IMR-90 (cell line): Measurements from ENCODE around the gene TMPRSS13. TPM values are rescaled to one million over a fixed set of nuclear protein-coding genes. Genes with fewer than 3 reads are reported as not detected.

Experiments used
- ATAC-seq: fragments of 200-7000 bp; cut with Tn5 transposase; 2 replicates; pipeline ENCODE4 v1.9.1; 2020; ENCODE audit warnings: low read depth, mild to moderate bottlenecking, moderate library complexity
- BruUV-seq: library from RNA; stranded (reverse); fragments of 400-500 nt; replicated peaks from 2 replicates; lab custom pipeline; 2021; lab: Mats Ljungman, UMichigan
- CTCF ChIA-PET: fragments of 300-600 bp; formaldehyde crosslinking; extraction: SDS; loops from one replicate; lab custom pipeline; 2021; ENCODE audit warnings: antibody characterized with exemption; lab: Yijun Ruan, JAX
- POLR2A ChIA-PET: fragments of 300-600 bp; sonication (Branson Sonifier 250); formaldehyde crosslinking; loops from one replicate; lab custom pipeline; 2022; ENCODE audit warnings: antibody characterized with exemption; ENCODE audit not compliant: unreplicated experiment; lab: Charles Lee
- DNase-seq: peaks from one replicate; pipeline ENCODE4 v3.0.0; 2013
- H2AFZ ChIP-seq: replicated peaks from 2 replicates; pipeline ENCODE3; 2013; ENCODE audit warnings: low read length, mild to moderate bottlenecking; ENCODE audit not compliant: poor library complexity
- H2AK5ac ChIP-seq: 2 replicates; pipeline ENCODE4 v1.6.1; 2013; ENCODE audit warnings: low read depth, low read length, inconsistent platforms
- H2AK9ac ChIP-seq: replicated peaks from 2 replicates; pipeline ENCODE3; 2013; ENCODE audit warnings: mild to moderate bottlenecking, low read depth, low read length, moderate library complexity; ENCODE audit not compliant: poor library complexity
- H2BK120ac ChIP-seq: 2 replicates; pipeline ENCODE4 v1.6.1; 2013; ENCODE audit warnings: low read depth, low read length, inconsistent platforms
- H2BK15ac ChIP-seq: 3 replicates; pipeline ENCODE4 v1.6.1; 2013; ENCODE audit warnings: low read depth, low read length, inconsistent platforms
- H2BK20ac ChIP-seq: 2 replicates; pipeline ENCODE4 v1.6.1; 2013; ENCODE audit warnings: low read depth, mild to moderate bottlenecking, inconsistent platforms, low read length, moderate library complexity
- H2BK5ac ChIP-seq: 2 replicates; pipeline ENCODE4 v1.6.1; 2013; ENCODE audit warnings: mild to moderate bottlenecking, low read depth, low read length, inconsistent platforms; ENCODE audit not compliant: poor library complexity, severe bottlenecking
- H3K14ac ChIP-seq: replicated peaks from 2 replicates; pipeline ENCODE4 v1.6.1; 2013; ENCODE audit warnings: low read depth, low read length, inconsistent platforms
- H3K18ac ChIP-seq: 2 replicates; pipeline ENCODE4 v1.6.1; 2013; ENCODE audit warnings: low read depth, low read length, control low read depth
- H3K23ac ChIP-seq: 2 replicates; pipeline ENCODE4 v1.6.1; 2013; ENCODE audit warnings: low read depth, low read length, inconsistent platforms
- H3K27ac ChIP-seq: 2 replicates; pipeline ENCODE4 v1.5.1; 2013; ENCODE audit warnings: mild to moderate bottlenecking, control low read depth, low read length; ENCODE audit not compliant: insufficient read depth
- H3K27me3 ChIP-seq: 2 replicates; pipeline ENCODE4 v1.6.1; 2013; ENCODE audit warnings: low read length; ENCODE audit not compliant: control insufficient read depth, insufficient read depth
- H3K36me3 ChIP-seq: 2 replicates; pipeline ENCODE4 v1.6.1; 2013; ENCODE audit warnings: low read length, mixed read lengths; ENCODE audit not compliant: control insufficient read depth, insufficient read depth
- H3K4ac ChIP-seq: 2 replicates; pipeline ENCODE4 v1.6.1; 2013; ENCODE audit warnings: low read depth, low read length, inconsistent platforms
- H3K4me1 ChIP-seq: 2 replicates; pipeline ENCODE4 v1.6.1; 2013; ENCODE audit warnings: low read length, mixed read lengths; ENCODE audit not compliant: control insufficient read depth, insufficient read depth
- H3K4me2 ChIP-seq: 2 replicates; pipeline ENCODE4 v1.6.1; 2013; ENCODE audit warnings: low read depth, mild to moderate bottlenecking, control low read depth, low read length, moderate library complexity
- H3K4me3 ChIP-seq: 2 replicates; pipeline ENCODE4 v1.5.1; 2013; ENCODE audit warnings: low read depth, mild to moderate bottlenecking, control low read depth, low read length, moderate library complexity; ENCODE audit not compliant: insufficient read depth
- H3K56ac ChIP-seq: 2 replicates; pipeline ENCODE4 v1.6.1; 2013; ENCODE audit warnings: low read length, inconsistent platforms; ENCODE audit not compliant: insufficient read depth; ENCODE audit errors: extremely low read depth
- H3K79me1 ChIP-seq, 2 experiments: 2 replicates each; pipeline ENCODE4 v1.6.1; 2013; ENCODE audit warnings: low read length in 2 of 2, inconsistent platforms in 1 of 2, low read depth in 1 of 2
- H3K9ac ChIP-seq: 2 replicates; pipeline ENCODE4 v1.6.1; 2013; ENCODE audit warnings: low read depth, low read length, control low read depth
- H3K9me1 ChIP-seq: 2 replicates; pipeline ENCODE4 v1.6.1; 2013; ENCODE audit warnings: low read length, inconsistent platforms; ENCODE audit not compliant: insufficient read depth
- H3K9me3 ChIP-seq: 2 replicates; pipeline ENCODE4 v1.6.1; 2013; ENCODE audit warnings: low read length; ENCODE audit not compliant: control insufficient read depth, insufficient read depth
- H4K20me1 ChIP-seq: 2 replicates; pipeline ENCODE4 v1.6.1; 2013; ENCODE audit warnings: low read length, inconsistent platforms; ENCODE audit not compliant: insufficient read depth
- H4K5ac ChIP-seq: 2 replicates; pipeline ENCODE4 v1.6.1; 2013; ENCODE audit warnings: mild to moderate bottlenecking, low read depth, low read length, control low read depth
- H4K8ac ChIP-seq, 2 experiments: 2 replicates each; pipeline ENCODE4 v1.6.1; 2013; ENCODE audit warnings: low read depth in 2 of 2, low read length in 2 of 2, control low read depth in 1 of 2, inconsistent platforms in 1 of 2
- H4K91ac ChIP-seq: 2 replicates; pipeline ENCODE4 v1.6.1; 2013; ENCODE audit warnings: low read depth, low read length, inconsistent platforms; ENCODE audit not compliant: insufficient read depth
- BHLHE40 ChIP-seq: fragments of 150-350 bp; IDR thresholded peaks from 2 replicates; pipeline ENCODE4 v1.6.1; 2016; ENCODE audit warnings: mild to moderate bottlenecking, low read depth, low read length
- CEBPB ChIP-seq: IDR thresholded peaks from 2 replicates; pipeline ENCODE4 v1.6.1; 2012; ENCODE audit warnings: low read depth, low read length, improper control_type of control experiment
- MAZ ChIP-seq: IDR thresholded peaks from 2 replicates; pipeline ENCODE4 v1.6.1; 2012; ENCODE audit warnings: low read depth, mild to moderate bottlenecking, low read length, improper control_type of control experiment, moderate library complexity, borderline replicate concordance
- MXI1 ChIP-seq: IDR thresholded peaks from 2 replicates; pipeline ENCODE4 v1.6.1; 2012; ENCODE audit warnings: low read depth, mild to moderate bottlenecking, low read length, moderate library complexity, borderline replicate concordance
- RAD21 ChIP-seq: IDR thresholded peaks from 2 replicates; pipeline ENCODE4 v1.6.1; 2012; ENCODE audit warnings: low read length, improper control_type of control experiment
- RCOR1 ChIP-seq: IDR thresholded peaks from 2 replicates; pipeline ENCODE4 v1.6.1; 2012; ENCODE audit warnings: mild to moderate bottlenecking, low read length, improper control_type of control experiment; ENCODE audit not compliant: insufficient replicate concordance
- RFX5 ChIP-seq: IDR thresholded peaks from 2 replicates; pipeline ENCODE4 v1.8.0; 2012; ENCODE audit warnings: low read depth, mild to moderate bottlenecking, low read length, moderate library complexity
- SMC3 ChIP-seq: fragments of 150-350 bp; IDR thresholded peaks from 2 replicates; pipeline ENCODE4 v1.6.1; 2016; ENCODE audit warnings: low read depth, mild to moderate bottlenecking, antibody characterized with exemption, low read length, moderate library complexity
- WGBS, 2 experiments: methylation state at CpG; one replicate each; pipeline versions ENCODE4 v1.1.5 to v1.1.7; 2013; ENCODE audit warnings: missing lambda C conversion rate in 2 of 2; ENCODE audit not compliant: insufficient read length in 1 of 2; ENCODE audit errors: extremely low coverage in 2 of 2; 5-methylcytosine and 5-hydroxymethylcytosine counted together
- dilution Hi-C: fragments of 300-500 bp; cut with HindIII; formaldehyde crosslinking; loops from one replicate; pipeline ENCODE4 v1.14.3; 2018; ENCODE audit warnings: low sequenced_read_pairs; ENCODE audit not compliant: unreplicated experiment
- in situ Hi-C: fragments of 300-500 bp; cut with MboI; formaldehyde crosslinking; loops from 3 replicates; pipeline ENCODE4 v1.14.3; 2019; ENCODE audit warnings: low sequenced_read_pairs, inconsistent platforms, mixed read lengths
- intact Hi-C: fragments of 100-400 bp; cut with micrococcal nuclease; formaldehyde crosslinking; loops from 2 replicates; pipeline ENCODE4 v1.10.0; 2022
- polyA plus RNA-seq, 3 experiments: library from polyadenylated mRNA; depleted of rRNA; stranded (reverse); fragments of >200 nt; gene quantifications; 2 replicates each; pipeline ENCODE4 v1.2.3, GENCODE V29; 2012; ENCODE audit warnings: low replicate concordance in 1 of 3
- total RNA-seq: library from RNA; depleted of rRNA; stranded (reverse); fragments of >200 nt; gene quantifications from 2 replicates; pipeline ENCODE4 v1.2.3, GENCODE V29; 2012

TMPRSS13 gene
- total and polyA plus RNA-seq, 2 of the 4 experiments (the other 2 are of a cell fraction), result not detected

DNA sequence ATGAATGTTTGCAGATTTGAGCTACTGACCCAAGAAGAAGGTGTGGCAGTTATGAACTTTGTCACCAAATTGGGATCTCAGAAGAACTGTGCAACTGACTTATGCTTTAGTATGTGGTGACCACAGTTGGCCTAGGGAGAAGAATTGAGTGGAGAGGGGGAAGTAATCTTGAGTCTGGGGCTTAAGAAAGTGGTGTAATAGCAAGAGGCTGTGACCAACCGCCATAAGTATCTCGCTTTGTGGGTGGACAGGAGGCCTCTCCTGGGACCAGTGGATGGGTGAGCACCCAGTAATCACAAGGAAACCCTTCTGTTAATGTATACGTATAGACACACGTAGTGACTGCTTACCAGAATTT, 44.3 kb upstream of the TMPRSS13 start:
- TF ChIP-seq RFX5 (no peak), MAZ (no peak), RAD21 (no peak), BHLHE40 (no peak), MXI1 (no peak), RCOR1 (no peak), SMC3 (no peak), CEBPB (no peak)
- Histone ChIP-seq H2BK5ac (no peak overlapping the region), H4K5ac (no peak overlapping the region), H4K8ac (no peak overlapping the region), H4K91ac (no peak overlapping the region), H3K27me3 (no peaks in the 10 kb centered on the region), H3K56ac (no peak overlapping the region), H3K9me3 (no peaks in the 10 kb centered on the region), H2BK15ac (no peak overlapping the region), H4K20me1 (no peaks in the 10 kb centered on the region), H3K27ac (no peak overlapping the region), H3K79me1 (no peaks in the 10 kb centered on the region), H2BK20ac (no peak overlapping the region), H3K36me3 (no peaks in the 10 kb centered on the region), H3K4me1 (no peaks in the 10 kb centered on the region), H3K9ac (no peak overlapping the region), H3K9me1 (no peaks in the 10 kb centered on the region), H3K4me3 (no peak overlapping the region), H2AK9ac (no peak overlapping the region), H2AK5ac (no peak overlapping the region), H3K23ac (no peak overlapping the region), H3K4me2 (no peak overlapping the region), H3K18ac (no peak overlapping the region), H3K4ac (no peak overlapping the region), H2AFZ (no peak overlapping the region), H2BK120ac (no peak overlapping the region), H3K14ac (no peak overlapping the region)
- intact Hi-C loops, result no loop called here
- dilution Hi-C loops, result no loop called here
- POLR2A ChIA-PET, result no interaction called here
- in situ Hi-C loops, result no loop called here
- DNase-seq, result no peak
- no CpG with 5 or more reads among the region's 4 CpGs for WGBS, 2 experiments
- BruUV-seq, result no TSS peak
- ATAC-seq, result no peak
- CTCF ChIA-PET, result no interaction called here
